HL-60 (cell line): Measurements from ENCODE around the gene RANBP2.

ENCODE experiments used
- DNase-seq, 2 experiments: peaks; one replicate each; pipeline ENCODE4 v3.0.0-alpha.2; 2010 to 2020; ENCODE audit warnings: low read depth in 1 of 2, low spot score in 1 of 2
- H3K27ac ChIP-seq: fragments of 250-450 bp; sonication (Bioruptor Pico); replicated peaks from 2 replicates; pipeline ENCODE4 v1.5.1; 2020; ENCODE audit warnings: mild to moderate bottlenecking, moderate library complexity
- H3K27me3 ChIP-seq: fragments of 250-450 bp; sonication (Bioruptor Pico); 2 replicates; pipeline ENCODE4 v1.5.1; 2021; ENCODE audit warnings: mild to moderate bottlenecking, moderate library complexity; ENCODE audit not compliant: insufficient read depth, poor library complexity, severe bottlenecking
- H3K4me3 ChIP-seq: replicated peaks from 2 replicates; pipeline ENCODE4 v1.5.1; 2011; ENCODE audit warnings: mild to moderate bottlenecking, control low read depth, low read length; ENCODE audit not compliant: insufficient read depth
- GABPA ChIP-seq: IDR thresholded peaks from 2 replicates; pipeline ENCODE4 v1.6.1; 2012; ENCODE audit warnings: low read depth
- POLR2AphosphoS5 ChIP-seq: IDR thresholded peaks from 2 replicates; pipeline ENCODE4 v1.6.1; 2012; ENCODE audit warnings: low read depth
- SPI1 ChIP-seq: IDR thresholded peaks from 2 replicates; pipeline ENCODE4 v1.6.1; 2012; ENCODE audit warnings: low read depth, mild to moderate bottlenecking, borderline replicate concordance
- TF ChIP-seq, protein P1 (sequence below): IDR thresholded peaks from 2 replicates; pipeline ENCODE4 v1.6.1; 2012; ENCODE audit warnings: low read depth; ENCODE audit not compliant: insufficient replicate concordance
- TF ChIP-seq, protein P2 (sequence below): IDR thresholded peaks from one replicate; pipeline ENCODE4 v1.5.1; 2011; ENCODE audit warnings: low read length, control low read depth, inconsistent platforms; ENCODE audit not compliant: insufficient read depth

Gene RANBP2

GRCh38 chr2:108786354-108787215 is 67.3 kb downstream of the RANBP2 start, which contains the start of gene CCDC138:
CCDC138 (plus strand) TSS chr2:108786771; CDS start chr2:108786823, 52 bp downstream.
- no peaks in the 10 kb centered on the region for H3K27me3 ChIP-seq
- H3K4me3 ChIP-seq, result peak within 1 kb of the TSS; percentile 62
- TF ChIP-seq, protein P1, sequence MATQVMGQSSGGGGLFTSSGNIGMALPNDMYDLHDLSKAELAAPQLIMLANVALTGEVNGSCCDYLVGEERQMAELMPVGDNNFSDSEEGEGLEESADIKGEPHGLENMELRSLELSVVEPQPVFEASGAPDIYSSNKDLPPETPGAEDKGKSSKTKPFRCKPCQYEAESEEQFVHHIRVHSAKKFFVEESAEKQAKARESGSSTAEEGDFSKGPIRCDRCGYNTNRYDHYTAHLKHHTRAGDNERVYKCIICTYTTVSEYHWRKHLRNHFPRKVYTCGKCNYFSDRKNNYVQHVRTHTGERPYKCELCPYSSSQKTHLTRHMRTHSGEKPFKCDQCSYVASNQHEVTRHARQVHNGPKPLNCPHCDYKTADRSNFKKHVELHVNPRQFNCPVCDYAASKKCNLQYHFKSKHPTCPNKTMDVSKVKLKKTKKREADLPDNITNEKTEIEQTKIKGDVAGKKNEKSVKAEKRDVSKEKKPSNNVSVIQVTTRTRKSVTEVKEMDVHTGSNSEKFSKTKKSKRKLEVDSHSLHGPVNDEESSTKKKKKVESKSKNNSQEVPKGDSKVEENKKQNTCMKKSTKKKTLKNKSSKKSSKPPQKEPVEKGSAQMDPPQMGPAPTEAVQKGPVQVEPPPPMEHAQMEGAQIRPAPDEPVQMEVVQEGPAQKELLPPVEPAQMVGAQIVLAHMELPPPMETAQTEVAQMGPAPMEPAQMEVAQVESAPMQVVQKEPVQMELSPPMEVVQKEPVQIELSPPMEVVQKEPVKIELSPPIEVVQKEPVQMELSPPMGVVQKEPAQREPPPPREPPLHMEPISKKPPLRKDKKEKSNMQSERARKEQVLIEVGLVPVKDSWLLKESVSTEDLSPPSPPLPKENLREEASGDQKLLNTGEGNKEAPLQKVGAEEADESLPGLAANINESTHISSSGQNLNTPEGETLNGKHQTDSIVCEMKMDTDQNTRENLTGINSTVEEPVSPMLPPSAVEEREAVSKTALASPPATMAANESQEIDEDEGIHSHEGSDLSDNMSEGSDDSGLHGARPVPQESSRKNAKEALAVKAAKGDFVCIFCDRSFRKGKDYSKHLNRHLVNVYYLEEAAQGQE, result no peak
- TF ChIP-seq POLR2AphosphoS5, result peak; percentile 89
- peak within 1 kb of the TSS; percentile 76 for H3K27ac ChIP-seq
- peak; percentile 73 to 90 for DNase-seq

DNA sequence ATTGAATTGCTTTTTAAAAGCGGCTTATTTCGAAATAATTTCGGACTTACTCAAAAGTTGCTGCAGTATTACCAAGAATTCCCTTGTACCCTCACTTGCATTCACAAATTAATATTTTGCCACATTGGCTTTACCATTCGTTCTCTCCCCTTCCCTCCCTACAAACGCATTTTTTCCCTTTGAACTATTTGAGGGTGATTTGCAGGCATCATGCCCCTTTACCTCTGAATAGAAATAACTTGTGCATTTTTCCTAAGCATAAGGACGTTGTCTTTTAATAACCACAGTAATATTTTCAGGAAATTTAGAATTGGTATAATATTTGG is 67.9 kb downstream of the RANBP2 start:
- Histone ChIP-seq H3K27me3 (no peaks in the 10 kb centered on the region), H3K4me3 (peak overlapping the region; percentile 62), H3K27ac (peak overlapping the region; percentile 76)
- TF ChIP-seq, protein P1, result no peak
- no peak for TF ChIP-seq POLR2AphosphoS5
- no peak for TF ChIP-seq SPI1
- no peak for TF ChIP-seq GABPA
- TF ChIP-seq, protein P2, sequence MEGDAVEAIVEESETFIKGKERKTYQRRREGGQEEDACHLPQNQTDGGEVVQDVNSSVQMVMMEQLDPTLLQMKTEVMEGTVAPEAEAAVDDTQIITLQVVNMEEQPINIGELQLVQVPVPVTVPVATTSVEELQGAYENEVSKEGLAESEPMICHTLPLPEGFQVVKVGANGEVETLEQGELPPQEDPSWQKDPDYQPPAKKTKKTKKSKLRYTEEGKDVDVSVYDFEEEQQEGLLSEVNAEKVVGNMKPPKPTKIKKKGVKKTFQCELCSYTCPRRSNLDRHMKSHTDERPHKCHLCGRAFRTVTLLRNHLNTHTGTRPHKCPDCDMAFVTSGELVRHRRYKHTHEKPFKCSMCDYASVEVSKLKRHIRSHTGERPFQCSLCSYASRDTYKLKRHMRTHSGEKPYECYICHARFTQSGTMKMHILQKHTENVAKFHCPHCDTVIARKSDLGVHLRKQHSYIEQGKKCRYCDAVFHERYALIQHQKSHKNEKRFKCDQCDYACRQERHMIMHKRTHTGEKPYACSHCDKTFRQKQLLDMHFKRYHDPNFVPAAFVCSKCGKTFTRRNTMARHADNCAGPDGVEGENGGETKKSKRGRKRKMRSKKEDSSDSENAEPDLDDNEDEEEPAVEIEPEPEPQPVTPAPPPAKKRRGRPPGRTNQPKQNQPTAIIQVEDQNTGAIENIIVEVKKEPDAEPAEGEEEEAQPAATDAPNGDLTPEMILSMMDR, result no peak
- DNase-seq, result no peak

DNA sequence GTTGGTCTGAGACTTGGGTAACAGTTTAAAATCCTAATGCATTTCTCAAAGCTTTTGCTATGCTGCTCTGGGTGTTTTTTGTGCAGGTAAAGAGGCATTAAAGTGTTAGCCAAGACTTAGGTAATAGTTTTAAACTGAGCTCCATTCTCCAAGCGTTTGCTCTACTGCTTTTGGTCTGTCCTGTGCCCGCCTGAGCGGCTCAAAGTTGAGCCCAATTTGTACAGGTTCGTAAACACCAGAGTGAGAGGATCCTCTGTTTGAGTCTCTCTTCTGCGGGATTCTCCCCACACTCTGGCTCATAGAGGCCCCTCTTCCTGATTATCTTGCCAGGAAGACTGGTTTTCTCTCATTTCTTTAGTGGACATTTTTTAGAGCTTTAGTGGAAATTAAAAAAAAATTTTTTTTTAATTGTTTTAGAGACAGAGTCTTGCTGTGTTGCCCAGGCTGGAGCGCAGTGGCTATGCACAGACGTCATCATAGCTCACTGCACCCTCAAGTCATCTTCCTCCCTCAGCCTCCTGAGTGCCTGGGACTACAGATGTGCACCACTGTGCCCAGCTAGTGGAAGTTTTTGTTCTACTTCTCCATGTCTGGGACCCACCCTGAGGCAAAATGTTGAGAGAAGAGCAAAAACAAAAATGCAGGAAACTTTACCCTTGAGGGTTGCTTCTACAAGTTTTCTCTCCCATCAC is 83.9 kb downstream of the RANBP2 start:
- no peak overlapping the region for H3K27ac ChIP-seq
- TF ChIP-seq GABPA (no peak), SPI1 (no peak), POLR2AphosphoS5 (no peak)
- TF ChIP-seq, protein P2, result no peak
- TF ChIP-seq, protein P1, result no peak
- no peak for DNase-seq
- no peak overlapping the region for H3K4me3 ChIP-seq
- H3K27me3 ChIP-seq, result no peaks in the 10 kb centered on the region
